GM19455 (cell line): ENCODE measurements around the gene RHOBTB1.
"Not testable (repeated sequence)": the region's sequence is repeated elsewhere in the genome, so short reads cannot be mapped to it uniquely, and the experiment has no call there.

Experiments
- ATAC-seq: cut with Tn5 transposase; IDR thresholded peaks from one replicate; pipeline ENCODE4 v1.9.1; 2021; ENCODE audit not compliant: unreplicated experiment

RHOBTB1 gene

GRCh38 chr10:60908031-60908430, 36.0 kb downstream of the RHOBTB1 start:
- ATAC-seq = no peak

GRCh38 chr10:60907236-60907635, 36.7 kb downstream of the RHOBTB1 start:
- ATAC-seq = no peak

DNA sequence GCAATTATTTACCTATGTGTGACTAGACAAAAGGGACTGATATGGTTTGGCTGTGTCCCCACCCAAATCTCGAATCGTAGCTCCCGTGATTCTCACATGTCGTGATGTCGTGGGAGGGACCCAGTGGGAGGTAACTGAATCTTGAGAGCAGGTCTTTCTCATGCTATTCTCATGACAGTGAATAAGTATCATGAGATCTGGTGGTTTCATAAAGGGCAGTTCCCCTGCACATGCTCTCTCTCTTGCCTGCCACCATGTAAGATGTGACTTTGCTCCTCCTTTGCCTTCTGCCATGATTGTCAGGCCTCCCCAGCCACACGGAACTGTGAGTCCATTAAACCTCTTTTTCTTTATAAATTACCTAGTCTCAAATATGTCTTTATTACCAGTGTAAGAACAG, 37.2 kb downstream of the RHOBTB1 start:
- not testable (repeated sequence) for ATAC-seq

DNA sequence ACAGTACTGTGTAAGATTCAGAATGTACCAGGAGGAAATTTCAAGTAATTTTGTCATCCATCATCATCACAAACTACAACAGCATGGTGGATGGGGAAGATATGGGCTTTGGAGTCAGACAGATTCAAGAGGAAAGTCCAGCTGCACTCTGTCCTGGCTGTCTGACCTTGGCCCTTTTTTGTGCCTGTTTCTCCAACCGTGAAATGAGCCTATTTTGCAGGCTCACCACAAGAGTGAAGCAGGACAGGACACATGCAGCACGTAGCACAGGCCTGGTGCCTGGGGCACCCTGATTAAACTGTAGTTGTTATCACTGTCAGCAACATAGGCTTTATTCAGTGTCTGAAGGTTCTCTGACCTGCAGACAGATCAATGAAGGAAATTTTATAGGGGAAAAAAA, 37.6 kb downstream of the RHOBTB1 start:
- no peak for ATAC-seq

- no peak for ATAC-seq
Measured at GRCh38 chr10:60905580-60905979, 38.4 kb downstream of the RHOBTB1 start.

GRCh38 chr10:60903096-60903495, 40.9 kb downstream of the RHOBTB1 start:
- ATAC-seq = no peak

DNA sequence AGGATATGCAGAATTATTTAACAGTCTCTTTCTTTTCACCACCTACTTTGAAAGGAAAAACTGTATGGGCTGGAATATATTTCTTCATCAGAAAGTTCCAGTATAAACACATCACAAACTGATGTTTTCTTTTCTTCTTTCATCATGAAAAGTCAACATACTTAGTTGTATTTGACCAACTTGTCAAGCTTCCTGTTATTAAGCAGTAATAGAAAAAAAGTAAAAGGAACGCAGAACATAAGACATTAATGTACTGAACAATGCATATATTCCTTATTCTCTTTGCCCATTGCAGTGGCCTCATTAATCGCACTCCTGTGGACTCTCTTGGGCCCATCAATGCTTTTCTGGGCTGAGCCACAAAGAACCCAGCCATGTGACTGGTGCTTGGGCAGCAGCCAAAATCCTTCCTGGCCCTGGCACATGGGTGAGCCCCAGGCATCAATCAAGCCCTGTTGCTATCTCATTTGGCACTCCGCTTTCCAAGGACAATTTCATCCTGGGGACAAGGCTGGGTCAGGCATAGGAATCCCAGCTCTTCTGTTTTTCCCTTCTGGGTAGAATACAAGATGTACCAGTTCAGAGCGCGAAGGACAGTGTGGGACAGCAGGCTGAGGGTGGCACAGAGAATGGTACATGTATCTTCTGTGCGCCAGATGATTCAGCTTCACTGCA, 42.3 kb downstream of the RHOBTB1 start:
- no peak for ATAC-seq

- no peak for ATAC-seq
Measured at GRCh38 chr10:60899266-60899665, 44.7 kb downstream of the RHOBTB1 start.

- ATAC-seq = no peak
Measured at GRCh38 chr10:60898321-60898720, 45.7 kb downstream of the RHOBTB1 start.

DNA sequence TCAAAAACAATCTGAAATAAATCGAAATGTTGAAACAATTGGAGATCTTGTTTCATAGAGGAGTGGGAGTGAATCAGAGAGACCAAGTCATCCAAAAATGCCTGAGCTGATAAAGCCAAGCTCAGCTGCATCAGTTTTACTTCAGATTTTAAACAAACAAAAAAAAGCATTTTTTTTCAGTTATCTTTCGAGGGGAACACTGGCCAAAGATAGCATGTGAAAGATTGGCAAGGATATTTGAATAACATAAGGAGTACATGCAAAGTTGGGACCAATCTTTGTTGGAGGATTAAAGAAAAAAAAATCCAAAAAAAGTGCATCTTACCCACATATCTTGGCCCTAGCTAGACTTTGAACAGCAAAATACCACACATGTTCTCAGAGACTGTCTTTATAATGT, 47.2 kb downstream of the RHOBTB1 start:
- no peak for ATAC-seq

GRCh38 chr10:60896033-60896432, 48.0 kb downstream of the RHOBTB1 start:
- no peak for ATAC-seq

DNA sequence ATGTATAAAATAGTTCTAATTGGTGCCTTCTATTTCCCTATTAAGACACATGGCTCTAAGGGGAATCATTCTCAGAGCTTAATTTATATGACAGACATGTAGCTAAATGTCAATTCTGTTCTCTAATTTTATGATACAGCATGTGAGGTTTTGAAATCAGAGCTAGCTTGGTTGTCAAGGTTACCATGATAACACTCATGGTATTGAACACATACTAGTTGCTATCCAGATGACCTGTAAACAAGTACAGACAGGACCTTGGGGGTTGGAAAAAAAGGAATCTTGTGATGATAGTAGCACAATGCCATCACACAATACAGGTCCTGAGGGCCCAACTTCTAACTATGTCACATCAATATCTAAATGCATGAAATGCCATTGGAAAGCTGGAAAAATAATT, 49.2 kb downstream of the RHOBTB1 start:
- ATAC-seq = no peak

DNA sequence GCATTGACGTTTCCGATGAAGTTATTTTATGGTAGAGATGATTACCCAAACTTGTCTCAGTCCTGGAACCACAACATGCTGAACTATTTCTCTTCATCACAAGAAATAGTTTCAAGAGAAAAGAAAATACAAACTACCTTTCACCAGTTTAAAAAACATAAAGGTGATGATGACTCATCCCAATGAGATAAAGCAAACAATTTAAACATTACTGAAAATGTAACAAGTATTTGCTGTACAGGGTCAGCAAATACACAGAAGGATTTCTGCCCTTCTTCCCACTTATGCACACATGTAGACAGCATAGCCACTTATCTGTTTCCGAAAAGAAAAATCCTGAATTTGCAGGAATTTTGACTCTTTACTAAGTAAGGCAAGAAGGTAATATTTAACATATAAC, 50.8 kb downstream of the RHOBTB1 start:
- ATAC-seq = no peak

GRCh38 chr10:60892571-60892970, 51.4 kb downstream of the RHOBTB1 start:
- no peak for ATAC-seq

- ATAC-seq = no peak
Measured at GRCh38 chr10:60890811-60891210, 53.2 kb downstream of the RHOBTB1 start.

GRCh38 chr10:60883187-60883586, 60.8 kb downstream of the RHOBTB1 start:
- no peak for ATAC-seq

GRCh38 chr10:60878224-60878623, 65.8 kb downstream of the RHOBTB1 start:
- ATAC-seq = no peak

DNA sequence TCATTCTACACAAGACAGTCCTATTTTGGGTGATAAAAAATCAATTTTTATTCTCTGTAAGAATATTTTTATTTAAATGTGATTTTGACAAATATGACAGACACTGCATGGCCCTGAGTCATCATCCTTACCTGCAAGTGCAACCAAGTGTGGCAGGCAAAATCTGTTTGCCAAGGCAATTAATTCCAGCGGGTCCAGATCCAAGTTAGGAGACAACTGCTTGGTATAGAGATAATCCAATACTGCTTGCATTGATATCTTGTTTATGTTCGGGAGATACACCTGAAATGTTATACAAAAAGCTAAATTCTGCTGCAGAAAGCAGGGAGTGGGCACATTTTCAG, 66.2 kb downstream of the RHOBTB1 start:
- ATAC-seq = no peak

DNA sequence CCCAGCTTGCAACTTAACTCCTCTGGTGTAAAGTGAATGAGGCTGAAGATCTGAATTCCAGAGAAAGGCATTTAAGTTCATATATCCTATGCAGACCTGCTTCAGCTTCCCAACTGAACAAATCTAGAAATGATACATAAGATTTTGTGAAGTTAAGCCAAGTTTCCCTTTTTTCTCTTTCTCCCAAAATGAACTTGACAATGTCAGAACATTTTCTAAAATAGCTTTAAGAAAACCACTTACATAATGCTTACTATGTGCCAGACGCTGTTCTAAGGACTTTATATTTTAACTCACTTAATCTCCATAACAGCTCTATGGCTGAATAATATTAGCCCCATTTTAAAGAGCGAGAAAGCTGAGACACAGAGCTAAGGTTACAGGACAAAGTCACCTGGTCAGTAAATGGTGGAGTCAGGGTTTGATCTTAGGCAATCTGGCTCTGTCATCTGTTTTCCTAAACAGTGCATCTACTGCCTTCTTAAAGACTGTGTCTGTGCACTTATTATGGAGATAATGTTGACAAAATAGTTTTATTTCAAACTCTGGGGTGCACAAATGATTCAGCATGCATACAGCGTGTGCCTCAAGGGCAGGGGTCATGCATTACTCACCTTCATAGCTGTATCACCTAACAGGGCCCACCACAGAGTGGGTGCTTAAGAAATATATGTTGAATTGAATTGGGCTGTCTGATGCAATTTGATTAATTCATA, 66.8 kb downstream of the RHOBTB1 start:
- ATAC-seq = no peak

- no peak for ATAC-seq
Measured at GRCh38 chr10:60873758-60874157, 70.2 kb downstream of the RHOBTB1 start.

GRCh38 chr10:60872451-60872850, 71.5 kb downstream of the RHOBTB1 start:
- ATAC-seq = no peak

DNA sequence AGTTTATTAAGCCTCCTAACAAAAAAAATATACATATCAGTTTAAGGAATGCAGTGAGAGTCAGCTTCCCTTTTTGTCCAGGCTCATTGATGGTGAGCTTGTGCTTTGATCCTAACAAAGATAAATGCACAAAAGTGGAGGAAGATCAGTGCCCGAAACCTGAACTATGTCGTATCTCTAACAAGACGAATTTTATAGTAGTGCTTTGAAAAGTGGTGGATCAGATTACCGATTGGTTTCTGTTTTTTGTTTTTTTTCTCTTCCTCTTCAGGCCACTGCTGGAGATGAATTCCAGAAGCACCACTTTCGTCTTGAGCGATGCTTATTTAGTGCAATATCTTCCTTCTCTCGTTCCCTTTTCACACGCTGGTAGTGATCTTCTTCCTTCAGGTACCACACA, 72.8 kb downstream of the RHOBTB1 start:
- no peak for ATAC-seq

DNA sequence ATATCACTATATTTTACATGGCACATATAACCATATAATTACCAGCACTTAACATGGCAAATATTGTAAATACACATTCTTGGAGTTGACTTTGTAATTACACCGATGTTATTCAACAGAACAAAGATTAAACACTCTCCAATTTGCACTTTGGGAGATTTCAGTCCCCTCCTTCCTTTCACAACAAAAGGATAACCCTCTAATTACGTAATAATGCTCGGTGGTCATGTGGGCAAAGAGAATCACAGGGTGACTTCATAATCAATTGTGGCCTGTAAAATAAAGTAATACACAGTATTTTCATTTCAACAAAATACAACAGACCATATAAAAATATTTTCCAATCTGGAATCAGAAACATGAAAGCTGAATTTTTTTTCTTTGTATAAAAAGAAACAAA, 73.2 kb downstream of the RHOBTB1 start:
- ATAC-seq = no peak
